Natural killer cell (primary cell): ENCODE measurements around the gene ST6GALNAC3. TPM values are rescaled to one million over a fixed set of nuclear protein-coding genes. Genes with fewer than 3 reads are reported as not detected.

Source experiments
- ATAC-seq, 3 donors: fragments of 150-1000 bp in 2 of 3; fragments of 200-7000 bp in 1 of 3; cut with Tn5 transposase; 1 replicate in 1 of 3; 2 replicates in 2 of 3; pipeline ENCODE4 v1.10.0; 2021; ENCODE audit warnings: mild to moderate bottlenecking in 2 of 3, moderate library complexity in 2 of 3
- DNase-seq, 2 donors: peaks; one replicate each; pipeline versions ENCODE4 v3.0.0 to v3.0.0-alpha.2; 2013 to 2021; ENCODE audit warnings: mixed read lengths in 1 of 2
- H3K27ac ChIP-seq: one replicate; pipeline ENCODE4 v1.5.1; 2013; ENCODE audit warnings: mild to moderate bottlenecking, low read length
- H3K27me3 ChIP-seq: one replicate; pipeline ENCODE4 v1.6.1; 2013; ENCODE audit warnings: low read length; ENCODE audit not compliant: control insufficient read depth, insufficient read depth
- H3K36me3 ChIP-seq: one replicate; pipeline ENCODE4 v1.6.1; 2013; ENCODE audit warnings: low read length; ENCODE audit not compliant: control insufficient read depth, insufficient read depth
- H3K4me1 ChIP-seq: one replicate; pipeline ENCODE4 v1.6.1; 2013; ENCODE audit warnings: low read length; ENCODE audit not compliant: control insufficient read depth, insufficient read depth
- H3K4me3 ChIP-seq: one replicate; pipeline ENCODE4 v1.5.1; 2013; ENCODE audit warnings: low read length
- H3K9me3 ChIP-seq: one replicate; pipeline ENCODE4 v1.6.1; 2013; ENCODE audit warnings: low read length; ENCODE audit not compliant: control insufficient read depth, insufficient read depth
- H3K27ac Mint-ChIP-seq, 2 donors: one replicate each; pipeline ENCODE4 v1.8.0; 2022; ENCODE audit warnings: mild to moderate bottlenecking in 2 of 2, mixed read lengths in 2 of 2, moderate library complexity in 1 of 2
- H3K27me3 Mint-ChIP-seq, 2 donors: one replicate each; pipeline ENCODE4 v1.8.0; 2022; ENCODE audit warnings: low read depth in 2 of 2, mixed read lengths in 2 of 2
- H3K36me3 Mint-ChIP-seq: one replicate; pipeline ENCODE4 v1.8.0; 2022; ENCODE audit warnings: mixed read lengths
- H3K4me1 Mint-ChIP-seq, 2 donors: one replicate each; pipeline ENCODE4 v1.8.0; 2022; ENCODE audit warnings: mixed read lengths in 2 of 2
- H3K4me3 Mint-ChIP-seq: one replicate; pipeline ENCODE4 v1.8.0; 2022; ENCODE audit warnings: mild to moderate bottlenecking, moderate library complexity, mixed read lengths
- H3K9me3 Mint-ChIP-seq, 2 donors: one replicate each; pipeline ENCODE4 v1.8.0; 2022; ENCODE audit warnings: mixed read lengths in 2 of 2
- CTCF ChIP-seq: fragments of 200-600 bp; IDR thresholded peaks from one replicate; pipeline ENCODE4 v1.8.0; 2022; ENCODE audit warnings: antibody characterized with exemption
- WGBS: methylation state at CpG from one replicate; pipeline ENCODE4 v1.1.7; 2013; ENCODE audit warnings: missing lambda C conversion rate; ENCODE audit not compliant: insufficient coverage; 5-methylcytosine and 5-hydroxymethylcytosine counted together
- intact Hi-C: fragments of 100-400 bp; cut with micrococcal nuclease; formaldehyde crosslinking; loops from one replicate; pipeline ENCODE4 v1.14.2; 2022
- total RNA-seq, 4 donors: library from RNA; stranded (reverse); fragments of 120-200 nt in 1 of 4; gene quantifications; one replicate each; pipeline versions ENCODE4 v1.2.3 to v1.2.4, GENCODE V29; 2013 to 2022

The ST6GALNAC3 gene
- total RNA-seq, 3 donors from 2014 or later (not counting 1 experiment from before 2014, with no cell fraction given) = not detected

DNA sequence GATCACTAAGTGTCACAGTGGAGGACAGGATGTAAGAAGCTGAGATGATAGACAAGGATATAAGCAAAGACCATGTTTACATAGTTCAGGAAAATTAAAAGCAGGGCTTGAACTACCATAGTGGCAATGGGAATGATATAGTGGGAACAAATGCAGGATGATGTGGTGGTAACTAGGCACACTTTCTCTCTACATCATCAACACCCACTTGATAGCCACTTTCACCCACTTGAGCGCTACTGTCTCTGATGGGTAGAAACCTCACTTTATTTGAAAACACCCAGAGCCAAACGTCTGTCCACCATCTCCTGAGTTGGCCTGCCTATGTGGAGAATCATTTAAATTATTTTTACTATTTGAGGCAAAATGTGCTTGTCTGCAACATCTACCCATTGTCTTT is 487.7 kb downstream of the ST6GALNAC3 start:
- no peak overlapping the region for H3K27ac ChIP-seq
- peaks cover 0 to 2% of the 10 kb centered on the region in 2 donors for H3K9me3 Mint-ChIP-seq
- no peak overlapping the region for H3K4me3 ChIP-seq
- 70% methylated on average over 2 of the region's 2 CpGs for WGBS
- H3K36me3 Mint-ChIP-seq = no peaks in the 10 kb centered on the region
- no peaks in the 10 kb centered on the region for H3K4me1 ChIP-seq
- H3K4me3 Mint-ChIP-seq = no peak overlapping the region
- H3K36me3 ChIP-seq = no peaks in the 10 kb centered on the region
- no peak for TF ChIP-seq CTCF
- H3K4me1 Mint-ChIP-seq = no peaks in the 10 kb centered on the region
- H3K27ac Mint-ChIP-seq = no peak overlapping the region
- no peaks in the 10 kb centered on the region for H3K27me3 ChIP-seq
- no peaks in the 10 kb centered on the region for H3K9me3 ChIP-seq
- ATAC-seq = no peak
- intact Hi-C loops = no loop called here
- no peaks in the 10 kb centered on the region for H3K27me3 Mint-ChIP-seq
- no peak for DNase-seq

DNA sequence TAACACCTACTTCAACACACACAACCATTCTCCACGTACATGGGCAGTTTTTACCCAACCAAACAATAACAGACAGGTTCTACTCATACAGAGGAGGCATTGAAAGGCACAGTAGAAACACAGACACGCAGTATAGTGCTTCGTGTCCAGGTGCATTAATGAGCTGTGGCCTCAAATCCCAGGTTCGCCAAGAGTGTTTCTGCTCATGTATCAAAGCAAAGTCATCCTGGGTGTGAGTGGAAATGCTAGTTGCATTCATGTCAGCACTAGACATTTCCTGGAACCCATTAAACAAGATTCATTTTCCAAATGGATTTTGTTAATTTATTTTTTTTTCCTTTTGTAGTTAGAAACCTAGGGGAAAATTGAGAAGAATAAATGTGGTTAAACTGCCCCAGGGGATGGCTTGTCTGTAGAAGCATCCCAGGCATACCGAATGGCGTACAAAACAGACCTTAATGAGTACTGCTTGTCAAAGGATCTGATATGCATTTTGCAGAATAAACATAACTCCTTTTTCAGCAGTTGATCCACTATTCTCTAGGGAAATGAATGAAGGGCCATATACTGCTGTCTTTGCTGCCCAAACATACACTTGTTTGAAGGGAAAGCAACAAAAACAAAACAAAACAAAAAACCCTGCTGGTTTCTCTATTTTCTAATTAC is 494.2 kb downstream of the ST6GALNAC3 start:
- 84% methylated on average over 6 of the region's 6 CpGs for WGBS
- intact Hi-C loops = no loop called here

GRCh38 chr1:76571248-76571647 is 496.7 kb downstream of the ST6GALNAC3 start:
- H3K4me3 Mint-ChIP-seq = no peak overlapping the region
- no peak overlapping the region for H3K4me3 ChIP-seq

More for the DNA sequence above, 494.2 kb downstream of the ST6GALNAC3 start:
- Histone ChIP-seq H3K36me3 (no peaks in the 10 kb centered on the region), H3K27me3 (no peaks in the 10 kb centered on the region), H3K27ac (no peak overlapping the region), H3K9me3 (no peaks in the 10 kb centered on the region), H3K4me3 (no peak overlapping the region), H3K4me1 (no peaks in the 10 kb centered on the region)
- H3K27me3 Mint-ChIP-seq = no peaks in the 10 kb centered on the region
- no peak for TF ChIP-seq CTCF
- peaks cover 2% of the 10 kb centered on the region in 2 donors for H3K9me3 Mint-ChIP-seq
- H3K4me3 Mint-ChIP-seq = no peak overlapping the region
- H3K4me1 Mint-ChIP-seq = no peaks in the 10 kb centered on the region
- no peak overlapping the region for H3K27ac Mint-ChIP-seq
- DNase-seq (no peak), ATAC-seq (no peak)
- no peaks in the 10 kb centered on the region for H3K36me3 Mint-ChIP-seq

More at GRCh38 chr1:76571248-76571647, 496.7 kb downstream of the ST6GALNAC3 start:
- Mint-ChIP-seq H3K4me1 (no peaks in the 10 kb centered on the region), H3K27me3 (no peaks in the 10 kb centered on the region), H3K36me3 (no peaks in the 10 kb centered on the region), H3K27ac (no peak overlapping the region), H3K9me3 (peaks cover 2% of the 10 kb centered on the region in 2 donors)
- no peaks in the 10 kb centered on the region for H3K4me1 ChIP-seq
- ATAC-seq (no peak), DNase-seq (no peak)
- H3K27me3 ChIP-seq = no peaks in the 10 kb centered on the region
- TF ChIP-seq CTCF = no peak
- H3K27ac ChIP-seq = no peak overlapping the region
- no peaks in the 10 kb centered on the region for H3K9me3 ChIP-seq
- intact Hi-C loops = no loop called here
- H3K36me3 ChIP-seq = no peaks in the 10 kb centered on the region
- 80% methylated on average over 2 of the region's 2 CpGs for WGBS
